SU-DHL-6 (cell line): ENCODE results near the gene CATSPERZ.

ENCODE experiments used
- EZH2phosphoT487 ChIP-seq: fragments of 200-600 bp; sonication (generic), shearing (Covaris generic); conservative IDR thresholded peaks from 2 replicates; pipeline ENCODE4 v1.6.1; 2018; ENCODE audit warnings: mild to moderate bottlenecking, antibody characterized with exemption, low read length, moderate library complexity, mixed read lengths
- TF ChIP-seq, protein P1 (sequence below): fragments of 200-600 bp; sonication (generic); IDR thresholded peaks from one replicate; pipeline ENCODE4 v1.5.1; 2017; ENCODE audit warnings: antibody characterized with exemption, mild to moderate bottlenecking, low read length, moderate library complexity; ENCODE audit not compliant: insufficient read depth, poor library complexity, severe bottlenecking

GRCh38 chr11:64252003-64252872 lies 47.9 kb upstream of the CATSPERZ start:
- TF ChIP-seq, protein P1, sequence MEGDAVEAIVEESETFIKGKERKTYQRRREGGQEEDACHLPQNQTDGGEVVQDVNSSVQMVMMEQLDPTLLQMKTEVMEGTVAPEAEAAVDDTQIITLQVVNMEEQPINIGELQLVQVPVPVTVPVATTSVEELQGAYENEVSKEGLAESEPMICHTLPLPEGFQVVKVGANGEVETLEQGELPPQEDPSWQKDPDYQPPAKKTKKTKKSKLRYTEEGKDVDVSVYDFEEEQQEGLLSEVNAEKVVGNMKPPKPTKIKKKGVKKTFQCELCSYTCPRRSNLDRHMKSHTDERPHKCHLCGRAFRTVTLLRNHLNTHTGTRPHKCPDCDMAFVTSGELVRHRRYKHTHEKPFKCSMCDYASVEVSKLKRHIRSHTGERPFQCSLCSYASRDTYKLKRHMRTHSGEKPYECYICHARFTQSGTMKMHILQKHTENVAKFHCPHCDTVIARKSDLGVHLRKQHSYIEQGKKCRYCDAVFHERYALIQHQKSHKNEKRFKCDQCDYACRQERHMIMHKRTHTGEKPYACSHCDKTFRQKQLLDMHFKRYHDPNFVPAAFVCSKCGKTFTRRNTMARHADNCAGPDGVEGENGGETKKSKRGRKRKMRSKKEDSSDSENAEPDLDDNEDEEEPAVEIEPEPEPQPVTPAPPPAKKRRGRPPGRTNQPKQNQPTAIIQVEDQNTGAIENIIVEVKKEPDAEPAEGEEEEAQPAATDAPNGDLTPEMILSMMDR, result peak; percentile 38
- no peak for TF ChIP-seq EZH2phosphoT487
